Tongue (tissue), 2 donors: ENCODE results near the gene PIGZ. TPM values are rescaled to one million over a fixed set of nuclear protein-coding genes. Genes with fewer than 3 reads are reported as not detected.
"Not testable (repeated sequence)": the region's sequence is repeated elsewhere in the genome, so short reads cannot be mapped to it uniquely, and the experiment has no call there.

Experiments used
- DNase-seq: peaks from one replicate; pipeline ENCODE4 v3.0.0-alpha.2; 2015
- total RNA-seq: library from RNA; depleted of rRNA; stranded (reverse); fragments of >200 nt; gene quantifications from one replicate; pipeline ENCODE4 v1.2.3, GENCODE V29; 2014

The PIGZ gene
- total RNA-seq, 1 donor from 2014 or later, result 2.4 TPM

- peak; percentile 62 for DNase-seq
Measured at GRCh38 chr3:196948442-196949284, 20.0 kb downstream of the PIGZ start.

- no peak for DNase-seq
Measured at GRCh38 chr3:196947860-196948441, 20.7 kb downstream of the PIGZ start.

GRCh38 chr3:196947136-196947859 is 21.3 kb downstream of the PIGZ start:
- DNase-seq, result no peak

- not testable (repeated sequence) for DNase-seq
Measured at GRCh38 chr3:196944037-196944790, 24.4 kb downstream of the PIGZ start.

- peak; percentile 13 for DNase-seq
Measured at GRCh38 chr3:196942915-196943277, 25.7 kb downstream of the PIGZ start.

GRCh38 chr3:196942226-196942914 is 26.3 kb downstream of the PIGZ start, which contains the start of gene NCBP2:
Gene NCBP2 (minus strand): TSS chr3:196942528. CDS start chr3:196942503, 25 bp downstream.
- peak; percentile 99 for DNase-seq

- no peak for DNase-seq
Measured at GRCh38 chr3:196941729-196942225, 26.9 kb downstream of the PIGZ start.

GRCh38 chr3:196938576-196938975 is 30.1 kb downstream of the PIGZ start:
- no peak for DNase-seq

GRCh38 chr3:196938124-196938523 is 30.5 kb downstream of the PIGZ start:
- DNase-seq, result no peak

GRCh38 chr3:196936288-196936687 is 32.3 kb downstream of the PIGZ start:
- DNase-seq, result no peak

- no peak for DNase-seq
Measured at GRCh38 chr3:196932600-196932999, 36.0 kb downstream of the PIGZ start.

- DNase-seq, result peak; percentile 29
Measured at GRCh38 chr3:196931828-196932587, 36.6 kb downstream of the PIGZ start.

GRCh38 chr3:196931157-196931556 is 37.5 kb downstream of the PIGZ start:
- no peak for DNase-seq

- no peak for DNase-seq
Measured at GRCh38 chr3:196927571-196928453, 40.8 kb downstream of the PIGZ start.

GRCh38 chr3:196920733-196921132 is 47.9 kb downstream of the PIGZ start:
- DNase-seq, result no peak

- DNase-seq, result no peak
Measured at GRCh38 chr3:196918968-196919367, 49.7 kb downstream of the PIGZ start.

- DNase-seq, result no peak
Measured at GRCh38 chr3:196916995-196917394, 51.6 kb downstream of the PIGZ start.

- DNase-seq, result no peak
Measured at GRCh38 chr3:196916221-196916620, 52.4 kb downstream of the PIGZ start.

GRCh38 chr3:196915375-196915774 is 53.3 kb downstream of the PIGZ start:
- no peak for DNase-seq

- no peak for DNase-seq
Measured at GRCh38 chr3:196914866-196915265, 53.8 kb downstream of the PIGZ start.
